22Rv1 (cell line): Measurements from ENCODE around the gene ABL2.

Source experiments
- ZFX ChIP-seq: fragments of 450-650 bp; IDR thresholded peaks from 2 replicates; pipeline ENCODE4 v1.6.1; 2017; ENCODE audit warnings: antibody characterized with exemption, borderline replicate concordance
- TF ChIP-seq, protein P1 (sequence below): fragments of 450-650 bp; IDR thresholded peaks from 2 replicates; pipeline ENCODE4 v1.5.1; 2017; ENCODE audit warnings: mild to moderate bottlenecking

DNA sequence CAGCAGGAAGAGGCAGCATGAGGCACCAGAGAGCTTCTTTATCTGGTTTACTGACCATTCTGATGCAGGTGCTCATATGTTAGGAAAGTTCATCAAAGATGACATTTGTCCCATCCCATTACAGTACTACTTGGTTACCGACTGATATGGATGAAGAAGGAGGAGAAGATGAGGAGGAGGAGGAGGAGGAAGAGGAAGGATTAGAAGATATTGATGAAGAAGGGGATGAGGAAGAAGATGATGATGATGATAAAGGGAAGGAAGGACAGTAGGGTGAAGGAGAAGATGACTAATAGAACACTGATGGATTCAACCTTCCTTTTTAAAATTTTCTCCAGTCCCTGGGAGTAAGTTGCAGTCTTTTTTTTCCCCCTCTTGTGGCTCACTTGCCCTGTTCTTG lies 45.1 kb downstream of the ABL2 start:
- TF ChIP-seq, protein P1, sequence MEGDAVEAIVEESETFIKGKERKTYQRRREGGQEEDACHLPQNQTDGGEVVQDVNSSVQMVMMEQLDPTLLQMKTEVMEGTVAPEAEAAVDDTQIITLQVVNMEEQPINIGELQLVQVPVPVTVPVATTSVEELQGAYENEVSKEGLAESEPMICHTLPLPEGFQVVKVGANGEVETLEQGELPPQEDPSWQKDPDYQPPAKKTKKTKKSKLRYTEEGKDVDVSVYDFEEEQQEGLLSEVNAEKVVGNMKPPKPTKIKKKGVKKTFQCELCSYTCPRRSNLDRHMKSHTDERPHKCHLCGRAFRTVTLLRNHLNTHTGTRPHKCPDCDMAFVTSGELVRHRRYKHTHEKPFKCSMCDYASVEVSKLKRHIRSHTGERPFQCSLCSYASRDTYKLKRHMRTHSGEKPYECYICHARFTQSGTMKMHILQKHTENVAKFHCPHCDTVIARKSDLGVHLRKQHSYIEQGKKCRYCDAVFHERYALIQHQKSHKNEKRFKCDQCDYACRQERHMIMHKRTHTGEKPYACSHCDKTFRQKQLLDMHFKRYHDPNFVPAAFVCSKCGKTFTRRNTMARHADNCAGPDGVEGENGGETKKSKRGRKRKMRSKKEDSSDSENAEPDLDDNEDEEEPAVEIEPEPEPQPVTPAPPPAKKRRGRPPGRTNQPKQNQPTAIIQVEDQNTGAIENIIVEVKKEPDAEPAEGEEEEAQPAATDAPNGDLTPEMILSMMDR: no peak
- TF ChIP-seq ZFX: no peak
